Psoas muscle (tissue), 8 donors: ENCODE measurements around the gene ANTXR1. TPM values are rescaled to one million over a fixed set of nuclear protein-coding genes. Genes with fewer than 3 reads are reported as not detected.

Experiments
- ATAC-seq, 4 donors: fragments of 200-7000 bp; cut with Tn5 transposase; one replicate each; pipeline ENCODE4 v1.9.1; 2020; ENCODE audit warnings: moderate library complexity in 3 of 4, mild to moderate bottlenecking in 2 of 4
- DNase-seq, 2 donors: peaks; one replicate each; pipeline ENCODE4 v3.0.0-alpha.2; 2020
- H3K27ac ChIP-seq: fragments of 200-600 bp; one replicate; pipeline ENCODE4 v1.8.0; 2022
- H3K27me3 ChIP-seq, 3 donors: fragments of 200-600 bp in 1 of 3; one replicate each; pipeline versions ENCODE4 v1.6.1 to v1.8.0; 2013 to 2022; ENCODE audit warnings: low read length in 2 of 3, mild to moderate bottlenecking in 2 of 3, moderate library complexity in 1 of 3; ENCODE audit not compliant: insufficient read depth in 3 of 3
- H3K36me3 ChIP-seq, 2 donors: fragments of 200-600 bp in 1 of 2; one replicate each; pipeline versions ENCODE4 v1.6.1 to v1.8.0; 2013 to 2022; ENCODE audit warnings: low read depth in 1 of 2, mild to moderate bottlenecking in 1 of 2, moderate library complexity in 1 of 2; ENCODE audit not compliant: insufficient read depth in 1 of 2
- H3K4me1 ChIP-seq: fragments of 200-600 bp; one replicate; pipeline ENCODE4 v1.8.0; 2022
- H3K4me3 ChIP-seq: fragments of 200-600 bp; one replicate; pipeline ENCODE4 v1.8.0; 2022; ENCODE audit warnings: mild to moderate bottlenecking
- H3K9me3 ChIP-seq: fragments of 200-600 bp; one replicate; pipeline ENCODE4 v1.8.0; 2022
- CTCF ChIP-seq: fragments of 200-600 bp; IDR thresholded peaks from one replicate; pipeline ENCODE4 v1.8.0; 2022; ENCODE audit warnings: antibody characterized with exemption
- WGBS, 3 donors: extraction: QIAGEN DNeasy Blood & Tissue Kit; methylation state at CpG; one replicate each; pipeline versions ENCODE4 v1.1.6 to v1.1.7; 2013; 5-methylcytosine and 5-hydroxymethylcytosine counted together
- intact Hi-C, 2 donors: fragments of 100-400 bp; cut with DNase I; formaldehyde crosslinking; loops; one replicate each; pipeline versions ENCODE4 v1.11.0 to v1.14.2; 2022
- polyA plus RNA-seq, 3 donors: library from polyadenylated mRNA; stranded (reverse); fragments of 200-250 nt; gene quantifications; one replicate each; pipeline ENCODE4 v1.2.3, GENCODE V29; 2013
- total RNA-seq, 4 donors: library from RNA; stranded (reverse); fragmentation: NEBNext Ultra II Directional in 2 of 4; extraction: Animal tissue kit (Norgen Biotek cat#: 25700) in 2 of 4; gene quantifications; one replicate each; pipeline versions ENCODE4 v1.2.1 to v1.2.4, GENCODE V29; 2021 to 2023
- donor health status: healthy with polysubstance abuse.
- donor health status: DM: no; HTN: no; CAD: no; lungs with moderate emphysema.
- donor health status: Bipolar disorder and iron deficiency.
- donor health status: healthy.
- donor health status: DM: yes; HTN: yes; CAD: no.
- donor health status: DM: no; HTN: no; CAD: no.
- donor health status: DM: no; HTN: no; CAD: no.
- donor health status: DM: yes; HTN: yes; CAD: no.

The ANTXR1 gene
- total and polyA plus RNA-seq, 7 donors = 3.7 to 24.3 (median 10.9) TPM

- Histone ChIP-seq H3K4me1 (peaks cover 4% of the 10 kb centered on the region), H3K27ac (no peak overlapping the region), H3K27me3 (peaks cover 0 to 3% (median 0%) of the 10 kb centered on the region in 3 donors), H3K36me3 (peaks cover 5 to 6% of the 10 kb centered on the region in 2 donors), H3K4me3 (no peak overlapping the region), H3K9me3 (no peaks in the 10 kb centered on the region)
- WGBS, 3 donors = 47 to 59% (median 52%) methylated on average over 2 of the region's 2 CpGs
- peak in 1 of 4 donors; percentile 56 for ATAC-seq
- intact Hi-C loops = no loop called here
- no peak for DNase-seq
- TF ChIP-seq CTCF = no peak
These were observed 84.2 kb downstream of the ANTXR1 start for GRCh38 chr2:69097148-69097610.

GRCh38 chr2:69097891-69098655 is 85.1 kb downstream of the ANTXR1 start:
- no peak for DNase-seq
- intact Hi-C loops = no loop called here
- H3K27me3 ChIP-seq = peaks cover 0 to 3% (median 0%) of the 10 kb centered on the region in 3 donors

GRCh38 chr2:69099541-69099940 is 86.6 kb downstream of the ANTXR1 start:
- Histone ChIP-seq H3K4me1 (peaks cover 4% of the 10 kb centered on the region), H3K27ac (no peak overlapping the region)
- DNase-seq = no peak

More at GRCh38 chr2:69097891-69098655, 85.1 kb downstream of the ANTXR1 start:
- H3K36me3 ChIP-seq = peaks cover 5 to 8% of the 10 kb centered on the region in 2 donors
- no peak for ATAC-seq
- no peak overlapping the region for H3K4me3 ChIP-seq
- H3K27ac ChIP-seq = no peak overlapping the region
- no peak for TF ChIP-seq CTCF
- 71 to 79% (median 78%) methylated on average over 2 of the region's 2 CpGs for WGBS, 3 donors
- H3K4me1 ChIP-seq = peaks cover 4% of the 10 kb centered on the region
- no peaks in the 10 kb centered on the region for H3K9me3 ChIP-seq

GRCh38 chr2:69100220-69100723 is 87.3 kb downstream of the ANTXR1 start:
- TF ChIP-seq CTCF = no peak
- intact Hi-C loops = no loop called here
- 38 to 60% (median 40%) methylated on average over 4 of the region's 4 CpGs for WGBS, 3 donors
- Histone ChIP-seq H3K36me3 (peaks cover 0 to 8% of the 10 kb centered on the region in 2 donors), H3K4me3 (no peak overlapping the region), H3K4me1 (peaks cover 4% of the 10 kb centered on the region), H3K27ac (peak overlapping the region; percentile 23), H3K9me3 (no peaks in the 10 kb centered on the region), H3K27me3 (peaks cover 0 to under 1% (median 0%) of the 10 kb centered on the region in 3 donors)
- ATAC-seq (peak; percentile 28 to 74 (median 52)), DNase-seq (peak; percentile 29 to 63)

More at GRCh38 chr2:69099541-69099940, 86.6 kb downstream of the ANTXR1 start:
- H3K4me3 ChIP-seq = no peak overlapping the region
- no peak for ATAC-seq
- H3K27me3 ChIP-seq = peaks cover 0 to 3% (median 0%) of the 10 kb centered on the region in 3 donors
- intact Hi-C loops = no loop called here
- no peaks in the 10 kb centered on the region for H3K9me3 ChIP-seq
- no peak for TF ChIP-seq CTCF
- peaks cover 3 to 8% of the 10 kb centered on the region in 2 donors for H3K36me3 ChIP-seq
